Activated T-helper 1 cell treated with anti-CD3 and anti-CD28 coated beads, Interleukin-12 subunit alpha, Interleukin-12 subunit beta, Interleukin-2, Interleukin-4 antibody, amounts not matched to agents 30 ng/mL and 10 ng/mL and 1 ng/mL, durations not matched to agents 14 hours and 24 hours and 36 hours (primary cell): ENCODE results near the gene MIF4GD. TPM values are rescaled to one million over a fixed set of nuclear protein-coding genes. Genes with fewer than 3 reads are reported as not detected.
A peak's percentile ranks its signal among the peaks of the same experiment; 100 is the strongest.
"Not testable (repeated sequence)": the region's sequence is repeated elsewhere in the genome, so short reads cannot be mapped to it uniquely, and the experiment has no call there.

Source experiments
- DNase-seq: peaks from one replicate; pipeline ENCODE4 v3.0.0; 2021; ENCODE audit warnings: low spot score
- H3K27ac Mint-ChIP-seq: one replicate; pipeline ENCODE4 v1.8.0; 2021; ENCODE audit warnings: mild to moderate bottlenecking, mixed read lengths
- H3K27me3 Mint-ChIP-seq: one replicate; pipeline ENCODE4 v1.8.0; 2022; ENCODE audit warnings: mild to moderate bottlenecking, moderate library complexity, mixed read lengths; ENCODE audit not compliant: insufficient read depth
- H3K36me3 Mint-ChIP-seq: one replicate; pipeline ENCODE4 v1.8.0; 2021; ENCODE audit warnings: low read depth, mixed read lengths
- H3K4me1 Mint-ChIP-seq: one replicate; pipeline ENCODE4 v1.8.0; 2021; ENCODE audit warnings: low read depth, mixed read lengths
- H3K4me3 Mint-ChIP-seq: one replicate; pipeline ENCODE4 v1.8.0; 2021; ENCODE audit warnings: mild to moderate bottlenecking, moderate library complexity, mixed read lengths
- H3K9me3 Mint-ChIP-seq: one replicate; pipeline ENCODE4 v1.8.0; 2021; ENCODE audit warnings: mixed read lengths
- intact Hi-C: fragments of 100-400 bp; cut with micrococcal nuclease; formaldehyde crosslinking; loops from one replicate; pipeline ENCODE4 v1.15.1; 2024
- total RNA-seq: library from RNA; stranded (reverse); gene quantifications from 2 replicates; pipeline ENCODE4 v1.2.3, GENCODE V29; 2022

MIF4GD gene
- total RNA-seq, 1 donor from 2014 or later: 49.0 TPM

GRCh38 chr17:75263055-75263454 lies 8.0 kb downstream of the MIF4GD start:
- H3K4me3 Mint-ChIP-seq: peak overlapping the region; percentile 96
- H3K27ac Mint-ChIP-seq: peak overlapping the region; percentile 97
- H3K36me3 Mint-ChIP-seq: peaks cover 31% of the 10 kb centered on the region
- peaks cover 34% of the 10 kb centered on the region for H3K4me1 Mint-ChIP-seq
- DNase-seq: no peak
- no peaks in the 10 kb centered on the region for H3K27me3 Mint-ChIP-seq
- intact Hi-C loops: loop anchor here (5.0 to 10.0 kb wide), 5 partner anchors 131 to 412 kb away; partner anchors contain the start of genes ATP5PD, FDXR, KCTD2 and NT5C
- H3K9me3 Mint-ChIP-seq: no peaks in the 10 kb centered on the region

- H3K27ac Mint-ChIP-seq: peak overlapping the region; percentile 97
- H3K27me3 Mint-ChIP-seq: no peaks in the 10 kb centered on the region
- peaks cover 43% of the 10 kb centered on the region for H3K4me1 Mint-ChIP-seq
- DNase-seq: no peak
- H3K4me3 Mint-ChIP-seq: peak overlapping the region; percentile 96
- intact Hi-C loops: loop anchor here (1.0 to 10.0 kb wide), 6 partner anchors 8 to 413 kb away; partner anchors contain the start of genes ATP5PD, FDXR, KCTD2 and NT5C
- peaks cover 31% of the 10 kb centered on the region for H3K36me3 Mint-ChIP-seq
- no peaks in the 10 kb centered on the region for H3K9me3 Mint-ChIP-seq
Observed at GRCh38 chr17:75262112-75262606, 8.9 kb downstream of the MIF4GD start.

GRCh38 chr17:75261336-75262111 lies 9.5 kb downstream of the MIF4GD start, which contains the start of the genes GGA3 and MRPS7:
Gene GGA3 (minus strand): TSS chr17:75261606. CDS start chr17:75261587, 19 bp downstream.
Gene MRPS7 (plus strand): TSS chr17:75261879. CDS start chr17:75261901, 22 bp downstream.
- peak; percentile 94 for DNase-seq
- Mint-ChIP-seq H3K9me3 (no peaks in the 10 kb centered on the region), H3K4me1 (peaks cover 49% of the 10 kb centered on the region), H3K27ac (peak within 1 kb of the TSS; percentile 97), H3K27me3 (no peaks in the 10 kb centered on the region), H3K36me3 (peaks cover 28% of the 10 kb centered on the region), H3K4me3 (peak within 1 kb of the TSS; percentile 96)
- intact Hi-C loops: loop anchor here (1.0 to 10.0 kb wide), 15 partner anchors 9 to 413 kb away; partner anchors contain the start of genes ATP5PD, FDXR, GRB2 and JPT1

GRCh38 chr17:75260641-75261335 lies 10.2 kb downstream of the MIF4GD start:
- peak overlapping the region; percentile 96 for H3K4me3 Mint-ChIP-seq
- no peaks in the 10 kb centered on the region for H3K9me3 Mint-ChIP-seq
- H3K27ac Mint-ChIP-seq: peak overlapping the region; percentile 97
- H3K4me1 Mint-ChIP-seq: peaks cover 56% of the 10 kb centered on the region
- H3K27me3 Mint-ChIP-seq: no peaks in the 10 kb centered on the region
- intact Hi-C loops: loop anchor here (1.0 to 10.0 kb wide), 15 partner anchors 10 to 414 kb away; partner anchors contain the start of genes ATP5PD, FDXR, GRB2 and JPT1
- H3K36me3 Mint-ChIP-seq: peaks cover 28% of the 10 kb centered on the region
- no peak for DNase-seq

GRCh38 chr17:75257228-75257627 lies 13.8 kb downstream of the MIF4GD start:
- peaks cover 23% of the 10 kb centered on the region for H3K36me3 Mint-ChIP-seq
- H3K27me3 Mint-ChIP-seq, DNase-seq, intact Hi-C loops, H3K9me3 Mint-ChIP-seq, H3K4me3 Mint-ChIP-seq: not testable (repeated sequence)
- H3K27ac Mint-ChIP-seq: peak overlapping the region; percentile 45
- peaks cover 68% of the 10 kb centered on the region for H3K4me1 Mint-ChIP-seq

- DNase-seq, H3K27me3 Mint-ChIP-seq, H3K9me3 Mint-ChIP-seq, intact Hi-C loops, H3K4me3 Mint-ChIP-seq: not testable (repeated sequence)
- Mint-ChIP-seq H3K27ac (peak overlapping the region; percentile 45), H3K4me1 (peaks cover 76% of the 10 kb centered on the region), H3K36me3 (peaks cover 19% of the 10 kb centered on the region)
Observed at GRCh38 chr17:75255954-75256698, 14.9 kb downstream of the MIF4GD start.

- no peaks in the 10 kb centered on the region for H3K27me3 Mint-ChIP-seq
- no peaks in the 10 kb centered on the region for H3K9me3 Mint-ChIP-seq
- intact Hi-C loops: no loop called here
- peak overlapping the region; percentile 34 for H3K4me3 Mint-ChIP-seq
- H3K27ac Mint-ChIP-seq: peak overlapping the region; percentile 79
- H3K36me3 Mint-ChIP-seq: peaks cover 18% of the 10 kb centered on the region
- no peak for DNase-seq
- H3K4me1 Mint-ChIP-seq: peaks cover 74% of the 10 kb centered on the region
Observed at GRCh38 chr17:75252039-75252816, 18.8 kb downstream of the MIF4GD start.

GRCh38 chr17:75250009-75250471 lies 21.0 kb downstream of the MIF4GD start:
- peak; percentile 64 for DNase-seq
- intact Hi-C loops: loop anchor here (1.0 to 2.0 kb wide), 6 partner anchors 8 to 155 kb away; partner anchors contain the start of genes GRB2, MIF4GD and SLC25A19
- Mint-ChIP-seq H3K4me3 (peak overlapping the region; percentile 77), H3K27me3 (no peaks in the 10 kb centered on the region), H3K27ac (peak overlapping the region; percentile 92), H3K9me3 (no peaks in the 10 kb centered on the region), H3K36me3 (peaks cover 31% of the 10 kb centered on the region), H3K4me1 (peaks cover 63% of the 10 kb centered on the region)

- H3K4me3 Mint-ChIP-seq: peak overlapping the region; percentile 77
- DNase-seq: no peak
- intact Hi-C loops: no loop called here
- H3K27ac Mint-ChIP-seq: peak overlapping the region; percentile 92
- H3K4me1 Mint-ChIP-seq: peaks cover 65% of the 10 kb centered on the region
- peaks cover 30% of the 10 kb centered on the region for H3K36me3 Mint-ChIP-seq
- H3K27me3 Mint-ChIP-seq: no peaks in the 10 kb centered on the region
- H3K9me3 Mint-ChIP-seq: no peaks in the 10 kb centered on the region
Observed at GRCh38 chr17:75249564-75249963, 21.5 kb downstream of the MIF4GD start.

- H3K27me3 Mint-ChIP-seq: no peaks in the 10 kb centered on the region
- H3K36me3 Mint-ChIP-seq: peaks cover 48% of the 10 kb centered on the region
- no peak for DNase-seq
- peaks cover 67% of the 10 kb centered on the region for H3K4me1 Mint-ChIP-seq
- no peaks in the 10 kb centered on the region for H3K9me3 Mint-ChIP-seq
- H3K27ac Mint-ChIP-seq: peak overlapping the region; percentile 29
- intact Hi-C loops: no loop called here
- no peak overlapping the region for H3K4me3 Mint-ChIP-seq
Observed at GRCh38 chr17:75246404-75246803, 24.6 kb downstream of the MIF4GD start.

GRCh38 chr17:75245011-75245410 lies 26.0 kb downstream of the MIF4GD start:
- no peak for DNase-seq
- intact Hi-C loops: no loop called here
- Mint-ChIP-seq H3K4me3 (no peak overlapping the region), H3K27ac (no peak overlapping the region), H3K36me3 (peaks cover 54% of the 10 kb centered on the region), H3K27me3 (no peaks in the 10 kb centered on the region), H3K9me3 (no peaks in the 10 kb centered on the region), H3K4me1 (peaks cover 63% of the 10 kb centered on the region)
